Middle frontal gyrus (tissue), 1 donor: ENCODE measurements around the gene NKX6-2.
"Not testable (repeated sequence)": the region's sequence is repeated elsewhere in the genome, so short reads cannot be mapped to it uniquely, and the experiment has no call there.

Source experiments
- DNase-seq: peaks from one replicate; pipeline ENCODE4 v3.0.0-alpha.2; 2015; ENCODE audit warnings: low spot score; ENCODE audit errors: extremely low spot score

The NKX6-2 gene

DNA sequence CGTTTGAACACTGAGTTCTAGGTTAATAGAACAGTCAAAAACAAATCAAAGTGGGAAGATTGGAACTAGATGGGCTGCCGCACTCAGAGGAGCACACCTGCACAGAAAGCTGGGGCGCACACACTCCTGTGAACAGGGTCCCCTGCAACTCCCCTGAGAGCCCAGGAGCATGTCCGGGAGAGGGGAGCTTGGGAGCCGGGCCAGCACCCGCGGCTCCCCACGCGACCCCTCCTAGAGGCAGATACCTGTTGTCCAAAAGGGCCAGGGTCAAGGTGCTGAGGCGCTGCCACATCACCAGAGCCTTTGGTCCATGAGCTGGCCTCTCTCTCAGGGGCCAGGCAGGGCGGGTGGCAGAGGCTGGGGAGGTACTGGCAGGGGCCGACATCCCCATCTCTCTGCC is 5.6 kb downstream of the NKX6-2 start:
- DNase-seq = no peak

DNA sequence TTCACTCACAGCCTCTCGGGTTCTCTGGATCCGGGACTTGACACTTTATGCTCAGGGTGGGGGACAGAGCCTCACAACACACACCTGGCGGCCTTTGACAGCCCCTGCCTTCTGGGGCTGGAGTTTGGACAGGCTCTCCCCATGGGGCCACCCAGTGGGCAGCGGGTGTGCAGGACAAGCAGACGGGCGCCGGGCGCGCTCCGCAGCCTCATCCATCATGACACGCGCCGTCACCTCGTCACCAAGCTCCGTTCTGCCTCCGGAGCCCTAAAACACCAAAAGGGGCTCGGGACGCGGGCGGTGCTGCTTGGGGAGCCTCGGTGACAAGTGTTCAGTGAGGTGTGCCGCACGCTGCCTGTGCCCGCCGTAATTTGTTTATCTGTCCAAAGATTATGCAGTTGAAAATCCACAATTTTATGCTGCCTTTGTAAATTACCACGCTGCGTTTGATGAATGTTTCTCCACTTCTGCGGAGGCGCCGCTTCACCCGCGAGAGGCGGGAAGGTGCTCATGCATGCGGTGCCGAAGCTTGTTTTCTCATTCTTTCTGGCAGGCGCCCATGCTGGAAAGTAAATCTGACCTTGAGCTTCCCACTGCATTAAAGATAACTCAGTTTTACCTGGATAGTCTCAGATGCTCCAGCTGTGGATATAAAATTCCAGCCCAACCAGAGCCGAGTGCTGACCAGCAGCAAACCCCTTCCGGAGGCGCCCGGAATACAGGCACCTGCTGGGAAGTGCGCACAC is 6.2 kb downstream of the NKX6-2 start:
- no peak for DNase-seq

GRCh38 chr10:132777441-132777840 is 8.5 kb downstream of the NKX6-2 start:
- no peak for DNase-seq

- no peak for DNase-seq
Measured at GRCh38 chr10:132776821-132777220, 9.1 kb downstream of the NKX6-2 start.

GRCh38 chr10:132776186-132776585 is 9.8 kb downstream of the NKX6-2 start:
- no peak for DNase-seq

DNA sequence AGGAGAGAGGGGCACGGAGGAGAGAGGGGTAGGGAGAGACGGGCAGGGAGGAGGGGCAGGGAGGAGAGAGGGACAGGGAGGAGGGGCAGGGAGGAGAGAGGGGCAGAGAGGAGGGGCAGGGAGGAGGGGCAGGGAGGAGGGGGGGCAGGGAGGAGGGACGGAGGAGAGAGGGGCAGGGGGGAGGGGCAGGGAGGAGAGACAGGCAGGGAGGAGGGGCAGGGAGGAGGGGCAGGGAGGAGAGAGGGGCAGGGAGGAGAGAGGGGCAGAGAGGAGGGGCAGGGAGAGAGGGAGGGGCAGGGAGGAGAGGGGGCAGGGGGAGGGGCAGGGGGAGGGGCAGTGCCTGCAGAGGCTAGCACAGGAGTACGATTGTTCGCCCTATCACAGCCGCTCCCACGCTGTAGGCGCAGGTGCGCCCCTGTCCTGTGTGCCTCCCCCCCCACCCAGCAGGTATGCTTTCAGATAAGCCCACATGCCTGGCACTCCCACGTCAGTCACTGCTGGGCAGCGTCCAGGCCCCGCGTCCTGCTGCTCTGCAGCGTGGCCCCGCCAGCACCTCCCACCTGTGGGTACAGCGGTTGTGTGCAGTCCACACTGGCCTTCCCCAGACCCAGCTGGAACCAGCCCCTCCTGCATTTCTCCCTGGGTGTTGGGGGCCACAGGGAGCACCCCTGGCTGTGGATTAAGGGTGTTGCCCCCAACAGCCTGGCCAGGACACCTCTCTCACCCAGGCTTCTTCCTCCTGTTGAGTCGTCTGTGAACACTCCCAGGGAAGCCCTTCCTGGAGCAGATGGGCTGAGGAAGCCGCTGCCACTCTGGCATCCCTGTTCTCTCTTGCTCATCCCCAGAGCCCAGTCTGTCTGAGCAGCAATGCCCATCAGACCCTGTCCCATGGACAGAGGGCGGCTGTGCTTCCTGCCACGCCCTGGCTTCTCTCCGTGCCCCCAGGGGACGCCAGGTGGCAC is 10.8 kb downstream of the NKX6-2 start:
- no peak for DNase-seq

DNA sequence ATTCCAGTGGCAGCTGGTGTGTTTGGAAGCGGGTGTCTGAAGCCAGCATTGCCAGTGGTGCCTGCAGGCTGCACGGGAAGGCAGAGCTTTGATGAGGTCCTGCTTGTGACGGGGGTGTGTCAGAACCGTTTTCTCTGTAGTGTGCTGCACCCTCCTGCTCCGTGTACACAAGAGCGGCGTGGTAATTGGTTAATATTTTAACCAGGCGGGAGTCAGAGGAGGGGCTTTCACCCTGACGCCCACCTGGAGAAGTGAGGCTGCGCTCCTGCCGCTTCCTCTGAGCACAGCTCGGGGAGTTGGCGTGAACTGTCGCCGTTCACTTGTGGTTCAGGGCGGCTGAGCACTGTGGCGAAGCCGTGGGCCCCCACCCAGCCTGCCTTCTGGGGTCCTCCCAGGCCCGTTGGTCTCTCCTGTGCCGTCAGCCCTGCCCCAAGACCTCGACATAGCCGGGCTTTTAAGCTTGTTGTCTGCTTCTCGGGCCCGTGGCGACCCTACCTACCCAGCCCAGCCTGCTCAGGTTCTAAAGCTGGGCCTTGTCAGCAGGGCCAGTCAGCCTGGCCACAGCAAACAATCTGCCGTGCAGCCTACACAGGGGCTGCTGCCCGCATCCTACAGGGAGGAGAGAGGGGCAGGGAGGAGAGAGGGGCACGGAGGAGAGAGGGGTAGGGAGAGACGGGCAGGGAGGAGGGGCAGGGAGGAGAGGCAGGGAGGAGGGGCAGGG is 11.6 kb downstream of the NKX6-2 start:
- no peak for DNase-seq

DNA sequence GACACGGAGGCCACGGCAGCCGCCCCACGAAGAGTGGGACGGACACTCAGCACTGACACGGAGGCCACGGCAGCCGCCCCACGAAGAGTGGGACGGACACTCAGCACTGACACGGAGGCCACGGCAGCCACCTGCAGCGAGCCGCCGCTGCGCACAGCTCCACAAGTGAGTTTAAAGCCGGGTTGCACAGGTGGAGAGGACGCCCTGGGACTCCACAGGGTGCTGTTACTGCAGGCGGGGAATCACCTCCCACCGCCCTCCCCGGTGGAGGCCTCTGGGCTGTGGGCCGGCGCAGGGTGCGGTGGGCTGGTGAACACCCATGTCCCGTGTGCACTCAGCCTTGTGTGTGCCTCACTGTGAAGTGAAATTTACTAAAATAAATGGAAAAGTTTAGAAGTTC is 13.1 kb downstream of the NKX6-2 start:
- not testable (repeated sequence) for DNase-seq

DNA sequence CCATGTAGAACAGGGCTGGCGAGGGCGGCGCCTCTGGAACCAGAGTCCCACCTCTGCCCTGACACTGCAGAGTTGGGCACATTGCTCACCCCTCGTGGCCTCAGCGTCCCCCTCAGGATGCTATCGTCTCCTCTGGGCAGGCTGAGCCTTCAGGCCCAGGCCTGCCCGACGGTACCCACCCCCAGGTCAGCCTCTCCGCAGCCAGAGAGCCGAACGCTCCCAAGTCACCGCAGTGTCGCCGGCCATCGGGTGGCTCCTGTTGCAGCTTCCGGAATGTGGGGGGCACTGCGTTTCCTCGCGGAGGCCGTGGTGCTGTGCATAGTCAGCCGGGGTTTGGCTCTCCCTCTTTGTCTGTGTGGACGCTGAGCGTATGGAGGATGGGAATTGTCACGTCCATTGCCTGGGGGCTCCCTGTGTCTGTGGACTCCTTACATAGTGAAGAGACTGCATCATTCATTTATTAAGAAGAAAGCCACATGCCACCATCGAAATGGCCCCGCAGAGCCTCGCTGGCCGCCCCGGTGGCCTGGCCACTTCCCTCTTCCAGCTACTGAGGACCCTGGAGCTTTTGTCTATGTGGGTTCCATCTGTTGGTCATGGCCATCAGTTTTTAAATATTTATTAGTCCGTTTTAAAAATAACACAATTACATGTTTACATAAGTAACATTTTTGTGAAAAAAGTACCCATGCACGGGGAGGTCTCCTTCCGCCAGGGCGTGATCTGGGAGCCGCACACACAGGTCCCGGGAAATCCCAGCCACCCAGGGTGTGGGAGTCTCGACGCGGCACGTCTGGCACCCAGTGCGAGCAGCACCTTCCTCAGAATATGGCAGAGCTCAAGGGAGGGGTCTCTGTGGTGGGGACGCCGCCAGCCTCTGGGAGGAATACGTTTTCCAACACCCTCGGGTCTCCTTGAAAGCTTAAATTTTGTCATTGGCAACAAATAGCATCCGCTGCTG is 15.6 kb downstream of the NKX6-2 start:
- DNase-seq = no peak

DNA sequence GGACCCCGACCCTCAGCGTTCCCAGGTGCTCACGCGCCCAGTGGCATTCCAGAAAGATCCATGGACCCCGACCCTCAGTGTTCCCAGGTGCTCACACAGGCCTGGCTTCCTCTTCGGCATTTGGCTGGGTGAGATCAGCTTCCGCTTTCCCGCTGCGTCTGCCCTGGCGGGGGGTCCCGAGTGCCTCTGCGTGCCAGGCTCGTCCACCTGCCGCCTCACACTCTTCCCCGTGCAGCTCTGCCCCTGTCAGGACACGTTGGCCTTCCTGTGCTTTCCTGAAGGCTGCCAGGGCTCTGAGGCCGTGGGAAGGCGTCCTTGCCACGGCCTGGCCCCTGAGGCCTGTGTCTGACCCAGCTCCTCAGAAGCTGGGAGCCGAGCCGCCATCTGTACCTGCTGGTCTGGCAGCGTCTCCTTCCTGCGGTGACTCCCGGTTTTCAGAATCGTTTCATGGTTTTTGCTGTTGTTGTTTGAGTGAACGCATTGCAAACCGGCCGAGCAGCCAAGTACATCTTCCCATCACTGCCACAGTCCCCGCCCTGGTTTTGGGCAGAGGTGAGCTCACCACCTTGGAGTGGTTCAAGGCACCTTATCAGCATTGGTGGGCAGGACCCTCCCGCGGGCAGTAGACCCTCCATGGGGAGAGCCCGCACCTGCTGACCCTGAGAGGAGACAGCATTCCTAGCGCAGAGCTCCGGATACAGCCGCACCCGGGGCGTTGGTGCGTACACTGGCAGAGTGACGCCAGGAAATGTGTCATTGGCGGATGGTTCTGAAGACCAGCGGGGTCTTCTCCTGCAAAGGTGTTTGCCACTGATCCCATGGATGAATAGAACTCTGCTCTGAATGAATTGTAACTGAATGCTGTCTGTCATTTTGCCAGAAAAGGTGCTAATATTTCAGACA is 17.4 kb downstream of the NKX6-2 start:
- no peak for DNase-seq

DNA sequence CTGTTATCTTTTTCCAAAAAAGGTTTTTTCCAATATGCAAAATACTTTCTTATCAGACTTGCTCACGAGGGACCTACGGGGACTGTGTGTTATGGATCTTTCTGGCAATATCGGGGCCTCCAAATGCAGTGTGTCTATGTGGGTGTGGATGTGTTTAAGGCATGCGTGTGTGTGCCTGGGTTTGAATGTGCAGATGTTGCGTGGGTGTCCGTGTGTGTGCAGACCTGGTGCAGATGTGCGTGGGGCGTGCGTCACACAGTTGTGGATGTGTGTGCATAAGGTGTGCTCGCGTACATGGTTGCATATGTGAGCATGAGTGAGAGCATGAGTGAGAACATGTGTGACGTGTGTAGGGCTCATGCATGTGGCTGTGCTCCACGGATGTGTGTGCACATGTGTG is 19.7 kb downstream of the NKX6-2 start:
- no peak for DNase-seq

DNA sequence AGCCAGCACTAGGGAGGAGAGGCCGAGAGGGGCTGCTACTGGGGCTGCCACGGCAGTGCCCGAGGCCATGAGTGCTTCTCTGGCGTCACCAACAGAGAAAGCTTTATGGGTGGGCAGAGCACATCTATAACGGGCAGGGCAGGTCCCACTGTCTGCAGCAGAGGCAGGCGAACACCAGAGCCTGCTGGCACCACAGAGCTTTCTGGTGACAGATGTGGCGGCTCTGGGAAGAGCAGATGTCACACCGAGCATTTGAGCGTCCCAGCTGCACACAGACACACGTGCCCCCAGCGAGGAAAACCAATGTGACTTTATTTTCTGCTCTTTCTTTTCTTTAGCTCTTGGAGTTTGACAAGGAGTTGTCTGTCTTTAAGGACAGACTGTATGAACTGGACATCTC is 20.5 kb downstream of the NKX6-2 start:
- no peak for DNase-seq

DNA sequence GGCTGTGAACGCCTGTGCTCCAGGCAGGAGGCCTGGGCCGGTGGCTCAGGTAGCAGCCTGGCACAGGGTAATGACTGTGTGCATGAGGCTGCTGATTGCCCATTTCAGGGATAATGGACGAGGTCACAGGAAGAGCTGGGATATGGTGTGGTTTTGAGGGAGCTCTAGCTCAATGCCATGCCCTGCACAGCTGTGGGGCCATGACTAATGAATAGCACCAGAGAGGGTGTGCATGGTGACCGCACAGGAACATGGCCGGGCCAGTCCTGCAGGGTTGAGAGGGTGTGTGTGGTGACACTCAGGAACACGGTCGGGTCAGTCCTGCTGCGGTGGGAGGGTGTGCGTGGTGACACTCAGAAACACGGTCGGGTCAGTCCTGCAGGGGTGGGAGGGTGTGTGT is 21.8 kb downstream of the NKX6-2 start:
- DNase-seq = no peak

DNA sequence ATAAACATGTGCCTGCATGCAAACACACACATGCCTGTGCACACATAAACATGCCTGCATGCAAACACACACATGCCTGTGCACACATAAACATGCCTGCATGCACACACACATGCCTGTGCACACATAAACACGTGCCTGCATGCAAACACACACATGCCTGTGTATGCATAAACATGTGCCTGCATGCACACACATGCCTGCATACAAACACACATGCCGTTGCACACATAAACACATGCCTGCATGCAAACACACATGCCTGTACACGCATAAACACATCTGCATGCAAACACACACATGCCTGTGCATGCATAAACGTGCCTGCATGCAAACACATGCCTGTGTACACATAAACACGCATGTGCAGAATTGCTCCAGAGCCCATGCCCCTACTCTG is 22.4 kb downstream of the NKX6-2 start:
- no peak for DNase-seq

DNA sequence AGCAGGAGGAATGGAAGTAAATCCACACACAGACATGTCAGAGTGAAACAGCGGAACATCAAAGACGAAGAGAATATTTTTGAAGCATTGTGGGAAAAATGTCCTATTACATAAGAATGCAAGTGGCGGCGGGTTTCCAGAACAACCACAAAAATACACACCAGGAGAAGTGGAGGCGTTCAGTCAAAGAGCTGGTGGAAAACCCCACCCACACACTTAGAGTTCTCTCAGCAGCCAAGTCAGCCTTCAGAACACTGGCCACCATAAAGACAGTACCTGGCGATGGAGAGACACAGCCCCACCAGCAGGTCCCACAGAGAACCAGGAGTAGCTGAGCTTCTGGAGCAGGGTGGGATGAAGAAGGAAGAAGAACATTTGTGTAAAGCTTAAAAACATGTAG is 23.7 kb downstream of the NKX6-2 start:
- DNase-seq = no peak

- no peak for DNase-seq
Measured at GRCh38 chr10:132761395-132762060, 24.4 kb downstream of the NKX6-2 start.

- no peak for DNase-seq
Measured at GRCh38 chr10:132758865-132759264, 27.1 kb downstream of the NKX6-2 start.

DNA sequence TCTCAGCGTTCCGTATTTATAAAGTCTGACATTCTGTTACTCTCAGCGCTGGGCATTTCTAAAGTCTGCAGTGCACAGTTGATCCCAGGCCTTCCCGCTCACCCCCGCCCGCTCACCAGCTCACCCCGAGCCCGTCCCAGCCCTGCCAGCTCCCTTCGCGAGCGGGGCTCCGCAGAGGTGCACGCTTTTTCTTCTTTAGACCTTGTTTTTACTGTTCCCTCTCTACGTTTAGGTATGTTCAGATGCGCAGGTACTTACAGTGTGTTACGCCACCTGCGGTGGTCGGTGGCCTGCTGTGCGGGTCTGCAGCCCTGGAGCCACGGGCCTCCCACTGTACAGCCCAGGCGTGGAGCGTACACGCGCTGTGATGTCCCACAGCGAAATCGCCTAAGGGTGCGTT is 28.8 kb downstream of the NKX6-2 start:
- DNase-seq = no peak

GRCh38 chr10:132756591-132756990 is 29.4 kb downstream of the NKX6-2 start:
- DNase-seq = no peak
